H1 (cell line): Measurements from ENCODE around the gene G6PC1. TPM values are rescaled to one million over a fixed set of nuclear protein-coding genes. Genes with fewer than 3 reads are reported as not detected.

Source experiments
- CREB1 ChIP-seq: IDR thresholded peaks from 2 replicates; pipeline ENCODE4 v1.6.1; 2012; ENCODE audit warnings: inconsistent platforms
- HDAC6 ChIP-seq: IDR thresholded peaks from one replicate; pipeline ENCODE4 v1.7.1; 2012; ENCODE audit warnings: low read depth, mild to moderate bottlenecking, inconsistent platforms, low read length, moderate library complexity
- POLR2AphosphoS5 ChIP-seq: IDR thresholded peaks from 2 replicates; pipeline ENCODE4 v1.6.1; 2011; ENCODE audit warnings: low read depth, low read length
- SP4 ChIP-seq: IDR thresholded peaks from 2 replicates; pipeline ENCODE4 v1.6.1; 2012; ENCODE audit warnings: low read length, inconsistent platforms
- TAF1 ChIP-seq: IDR thresholded peaks from 2 replicates; pipeline ENCODE4 v1.6.1; 2011; ENCODE audit warnings: mild to moderate bottlenecking, low read depth, low read length
- USF2 ChIP-seq: IDR thresholded peaks from 2 replicates; pipeline ENCODE4 v1.6.1; 2011; ENCODE audit warnings: low read length, improper control_type of control experiment
- polyA plus RNA-seq, 7 experiments: library from polyadenylated mRNA; depleted of rRNA in 3 of 7; stranded (reverse) in 5 of 7; unstranded in 2 of 7; fragments of >200 nt in 5 of 7; fragments of 200-250 nt in 2 of 7; gene quantifications; 1 replicate in 5 of 7; 2 replicates in 1 of 7; 4 replicates in 1 of 7; pipeline versions ENCODE4 v1.2.1 to v1.2.3, GENCODE V29; 2011 to 2013; ENCODE audit warnings: missing spikeins in 2 of 7, mixed read lengths in 2 of 7
- total RNA-seq: library from RNA; stranded (reverse); fragmentation: NEBNext Ultra II Directional; extraction: Animal tissue kit (Norgen Biotek cat#: 25700); gene quantifications from 2 replicates; pipeline ENCODE4 v1.2.1, GENCODE V29; 2021
- TF ChIP-seq, protein P1 (sequence below): fragments of 300-600 bp; sonication (generic); IDR thresholded peaks from 2 replicates; pipeline ENCODE4 v1.7.1; 2012; ENCODE audit warnings: low read length, moderate library complexity, mild to moderate bottlenecking, inconsistent platforms; ENCODE audit not compliant: insufficient replicate concordance

G6PC1 gene
- total and polyA plus RNA-seq, 2 of the 8 experiments (the other 6 are each of a cell fraction or from before 2014, with no cell fraction given), result 0.02 TPM; not detected in 1

- TF ChIP-seq, protein P1, sequence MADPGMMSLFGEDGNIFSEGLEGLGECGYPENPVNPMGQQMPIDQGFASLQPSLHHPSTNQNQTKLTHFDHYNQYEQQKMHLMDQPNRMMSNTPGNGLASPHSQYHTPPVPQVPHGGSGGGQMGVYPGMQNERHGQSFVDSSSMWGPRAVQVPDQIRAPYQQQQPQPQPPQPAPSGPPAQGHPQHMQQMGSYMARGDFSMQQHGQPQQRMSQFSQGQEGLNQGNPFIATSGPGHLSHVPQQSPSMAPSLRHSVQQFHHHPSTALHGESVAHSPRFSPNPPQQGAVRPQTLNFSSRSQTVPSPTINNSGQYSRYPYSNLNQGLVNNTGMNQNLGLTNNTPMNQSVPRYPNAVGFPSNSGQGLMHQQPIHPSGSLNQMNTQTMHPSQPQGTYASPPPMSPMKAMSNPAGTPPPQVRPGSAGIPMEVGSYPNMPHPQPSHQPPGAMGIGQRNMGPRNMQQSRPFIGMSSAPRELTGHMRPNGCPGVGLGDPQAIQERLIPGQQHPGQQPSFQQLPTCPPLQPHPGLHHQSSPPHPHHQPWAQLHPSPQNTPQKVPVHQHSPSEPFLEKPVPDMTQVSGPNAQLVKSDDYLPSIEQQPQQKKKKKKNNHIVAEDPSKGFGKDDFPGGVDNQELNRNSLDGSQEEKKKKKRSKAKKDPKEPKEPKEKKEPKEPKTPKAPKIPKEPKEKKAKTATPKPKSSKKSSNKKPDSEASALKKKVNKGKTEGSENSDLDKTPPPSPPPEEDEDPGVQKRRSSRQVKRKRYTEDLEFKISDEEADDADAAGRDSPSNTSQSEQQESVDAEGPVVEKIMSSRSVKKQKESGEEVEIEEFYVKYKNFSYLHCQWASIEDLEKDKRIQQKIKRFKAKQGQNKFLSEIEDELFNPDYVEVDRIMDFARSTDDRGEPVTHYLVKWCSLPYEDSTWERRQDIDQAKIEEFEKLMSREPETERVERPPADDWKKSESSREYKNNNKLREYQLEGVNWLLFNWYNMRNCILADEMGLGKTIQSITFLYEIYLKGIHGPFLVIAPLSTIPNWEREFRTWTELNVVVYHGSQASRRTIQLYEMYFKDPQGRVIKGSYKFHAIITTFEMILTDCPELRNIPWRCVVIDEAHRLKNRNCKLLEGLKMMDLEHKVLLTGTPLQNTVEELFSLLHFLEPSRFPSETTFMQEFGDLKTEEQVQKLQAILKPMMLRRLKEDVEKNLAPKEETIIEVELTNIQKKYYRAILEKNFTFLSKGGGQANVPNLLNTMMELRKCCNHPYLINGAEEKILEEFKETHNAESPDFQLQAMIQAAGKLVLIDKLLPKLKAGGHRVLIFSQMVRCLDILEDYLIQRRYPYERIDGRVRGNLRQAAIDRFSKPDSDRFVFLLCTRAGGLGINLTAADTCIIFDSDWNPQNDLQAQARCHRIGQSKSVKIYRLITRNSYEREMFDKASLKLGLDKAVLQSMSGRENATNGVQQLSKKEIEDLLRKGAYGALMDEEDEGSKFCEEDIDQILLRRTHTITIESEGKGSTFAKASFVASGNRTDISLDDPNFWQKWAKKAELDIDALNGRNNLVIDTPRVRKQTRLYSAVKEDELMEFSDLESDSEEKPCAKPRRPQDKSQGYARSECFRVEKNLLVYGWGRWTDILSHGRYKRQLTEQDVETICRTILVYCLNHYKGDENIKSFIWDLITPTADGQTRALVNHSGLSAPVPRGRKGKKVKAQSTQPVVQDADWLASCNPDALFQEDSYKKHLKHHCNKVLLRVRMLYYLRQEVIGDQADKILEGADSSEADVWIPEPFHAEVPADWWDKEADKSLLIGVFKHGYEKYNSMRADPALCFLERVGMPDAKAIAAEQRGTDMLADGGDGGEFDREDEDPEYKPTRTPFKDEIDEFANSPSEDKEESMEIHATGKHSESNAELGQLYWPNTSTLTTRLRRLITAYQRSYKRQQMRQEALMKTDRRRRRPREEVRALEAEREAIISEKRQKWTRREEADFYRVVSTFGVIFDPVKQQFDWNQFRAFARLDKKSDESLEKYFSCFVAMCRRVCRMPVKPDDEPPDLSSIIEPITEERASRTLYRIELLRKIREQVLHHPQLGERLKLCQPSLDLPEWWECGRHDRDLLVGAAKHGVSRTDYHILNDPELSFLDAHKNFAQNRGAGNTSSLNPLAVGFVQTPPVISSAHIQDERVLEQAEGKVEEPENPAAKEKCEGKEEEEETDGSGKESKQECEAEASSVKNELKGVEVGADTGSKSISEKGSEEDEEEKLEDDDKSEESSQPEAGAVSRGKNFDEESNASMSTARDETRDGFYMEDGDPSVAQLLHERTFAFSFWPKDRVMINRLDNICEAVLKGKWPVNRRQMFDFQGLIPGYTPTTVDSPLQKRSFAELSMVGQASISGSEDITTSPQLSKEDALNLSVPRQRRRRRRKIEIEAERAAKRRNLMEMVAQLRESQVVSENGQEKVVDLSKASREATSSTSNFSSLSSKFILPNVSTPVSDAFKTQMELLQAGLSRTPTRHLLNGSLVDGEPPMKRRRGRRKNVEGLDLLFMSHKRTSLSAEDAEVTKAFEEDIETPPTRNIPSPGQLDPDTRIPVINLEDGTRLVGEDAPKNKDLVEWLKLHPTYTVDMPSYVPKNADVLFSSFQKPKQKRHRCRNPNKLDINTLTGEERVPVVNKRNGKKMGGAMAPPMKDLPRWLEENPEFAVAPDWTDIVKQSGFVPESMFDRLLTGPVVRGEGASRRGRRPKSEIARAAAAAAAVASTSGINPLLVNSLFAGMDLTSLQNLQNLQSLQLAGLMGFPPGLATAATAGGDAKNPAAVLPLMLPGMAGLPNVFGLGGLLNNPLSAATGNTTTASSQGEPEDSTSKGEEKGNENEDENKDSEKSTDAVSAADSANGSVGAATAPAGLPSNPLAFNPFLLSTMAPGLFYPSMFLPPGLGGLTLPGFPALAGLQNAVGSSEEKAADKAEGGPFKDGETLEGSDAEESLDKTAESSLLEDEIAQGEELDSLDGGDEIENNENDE, result no peak
- TF ChIP-seq TAF1 (no peak), USF2 (no peak), POLR2AphosphoS5 (no peak), SP4 (no peak), CREB1 (no peak), HDAC6 (no peak)
Measured at GRCh38 chr17:42873315-42873714, 27.3 kb upstream of the G6PC1 start (continued).
